Mesenchymal stem cell (in vitro differentiated cells and primary cell): Measurements from ENCODE around the gene LRRC39.

Source experiments
- DNase-seq: peaks from one replicate; pipeline ENCODE4 v3.0.0-alpha.2; 2013
- H2AFZ ChIP-seq: one replicate; pipeline ENCODE4 v1.6.1; 2013; ENCODE audit warnings: low read depth, mild to moderate bottlenecking, control low read depth, inconsistent platforms, low read length, moderate library complexity
- H2AK5ac ChIP-seq: 2 replicates; pipeline ENCODE4 v1.6.1; 2013; ENCODE audit warnings: low read length, moderate library complexity, mild to moderate bottlenecking, inconsistent platforms; ENCODE audit not compliant: severe bottlenecking
- H2BK120ac ChIP-seq: one replicate; pipeline ENCODE4 v1.6.1; 2013; ENCODE audit warnings: low read depth, mild to moderate bottlenecking, inconsistent platforms, low read length, moderate library complexity
- H2BK12ac ChIP-seq, 2 experiments: one replicate each; pipeline ENCODE4 v1.6.1; 2013; ENCODE audit warnings: inconsistent platforms in 2 of 2, low read length in 2 of 2, mild to moderate bottlenecking in 2 of 2, moderate library complexity in 2 of 2, control low read depth in 1 of 2
- H2BK15ac ChIP-seq: one replicate; pipeline ENCODE4 v1.6.1; 2013; ENCODE audit warnings: mild to moderate bottlenecking, low read depth, inconsistent platforms; ENCODE audit not compliant: poor library complexity, severe bottlenecking
- H2BK5ac ChIP-seq: 2 replicates; pipeline ENCODE4 v1.6.1; 2013; ENCODE audit warnings: low read depth, mild to moderate bottlenecking, low read length, control low read depth, inconsistent platforms; ENCODE audit not compliant: poor library complexity, severe bottlenecking
- H3K14ac ChIP-seq, 2 experiments: one replicate each; pipeline ENCODE4 v1.6.1; 2013; ENCODE audit warnings: inconsistent platforms in 2 of 2, low read length in 2 of 2, control low read depth in 1 of 2, mild to moderate bottlenecking in 1 of 2, moderate library complexity in 1 of 2
- H3K18ac ChIP-seq, 2 experiments: one replicate each; pipeline ENCODE4 v1.6.1; 2013; ENCODE audit warnings: inconsistent platforms in 2 of 2, low read length in 2 of 2, control low read depth in 1 of 2, low read depth in 1 of 2, mild to moderate bottlenecking in 1 of 2
- H3K23ac ChIP-seq, 2 experiments: one replicate each; pipeline ENCODE4 v1.6.1; 2013; ENCODE audit warnings: inconsistent platforms in 2 of 2, low read length in 2 of 2, mild to moderate bottlenecking in 2 of 2, moderate library complexity in 2 of 2, control low read depth in 1 of 2
- H3K27ac ChIP-seq: 2 replicates; pipeline ENCODE4 v1.5.1; 2013; ENCODE audit warnings: mild to moderate bottlenecking, moderate library complexity, low read length, control low read depth, inconsistent platforms; ENCODE audit not compliant: poor library complexity, severe bottlenecking
- H3K27me3 ChIP-seq, 2 experiments: 2 replicates each; pipeline versions ENCODE4 v1.6.1 to v1.7.0; 2013; ENCODE audit warnings: low read length in 2 of 2, mild to moderate bottlenecking in 2 of 2, moderate library complexity in 2 of 2, control low read depth in 1 of 2, inconsistent platforms in 1 of 2; ENCODE audit not compliant: control insufficient read depth in 1 of 2, insufficient read depth in 1 of 2
- H3K36me3 ChIP-seq, 2 experiments: 2 replicates each; pipeline versions ENCODE4 v1.6.1 to v1.7.0; 2013; ENCODE audit warnings: low read length in 2 of 2, control low read depth in 1 of 2, inconsistent platforms in 1 of 2, low read depth in 1 of 2, mild to moderate bottlenecking in 1 of 2; ENCODE audit not compliant: insufficient read depth in 2 of 2, control insufficient read depth in 1 of 2
- H3K4ac ChIP-seq, 2 experiments: one replicate each; pipeline ENCODE4 v1.6.1; 2013; ENCODE audit warnings: inconsistent platforms in 2 of 2, low read length in 2 of 2, mild to moderate bottlenecking in 2 of 2, moderate library complexity in 2 of 2, control low read depth in 1 of 2, low read depth in 1 of 2
- H3K4me1 ChIP-seq: 2 replicates; pipeline ENCODE4 v1.6.1; 2013; ENCODE audit warnings: low read depth, low read length, control low read depth; ENCODE audit not compliant: control insufficient read depth, insufficient read depth
- H3K4me2 ChIP-seq: 2 replicates; pipeline ENCODE4 v1.6.1; 2013; ENCODE audit warnings: low read length, mild to moderate bottlenecking, inconsistent platforms; ENCODE audit not compliant: poor library complexity, severe bottlenecking
- H3K4me3 ChIP-seq, 2 experiments: 2 replicates each; pipeline versions ENCODE4 v1.5.1 to v1.7.0; 2013; ENCODE audit warnings: low read length in 2 of 2, mild to moderate bottlenecking in 2 of 2, control low read depth in 1 of 2, low read depth in 1 of 2; ENCODE audit not compliant: insufficient read depth in 1 of 2
- H3K79me1 ChIP-seq: replicated peaks from 2 replicates; pipeline ENCODE4 v1.6.1; 2013; ENCODE audit warnings: mild to moderate bottlenecking, control low read depth, low read length, inconsistent platforms; ENCODE audit not compliant: poor library complexity, severe bottlenecking
- H3K9ac ChIP-seq: 2 replicates; pipeline ENCODE4 v1.7.0; 2013; ENCODE audit warnings: mild to moderate bottlenecking, low read length, moderate library complexity
- H3K9me3 ChIP-seq: 2 replicates; pipeline ENCODE4 v1.7.0; 2013; ENCODE audit warnings: mild to moderate bottlenecking, low read length; ENCODE audit not compliant: control insufficient read depth
- H4K8ac ChIP-seq: one replicate; pipeline ENCODE4 v1.6.1; 2013; ENCODE audit warnings: inconsistent platforms, mild to moderate bottlenecking, low read length, moderate library complexity
- H4K91ac ChIP-seq: one replicate; pipeline ENCODE4 v1.6.1; 2013; ENCODE audit warnings: mild to moderate bottlenecking, low read length, inconsistent platforms
- WGBS: methylation state at CpG from one replicate; pipeline ENCODE4 v1.1.7; 2013; ENCODE audit warnings: mixed read lengths; 5-methylcytosine and 5-hydroxymethylcytosine counted together

LRRC39 gene

DNA sequence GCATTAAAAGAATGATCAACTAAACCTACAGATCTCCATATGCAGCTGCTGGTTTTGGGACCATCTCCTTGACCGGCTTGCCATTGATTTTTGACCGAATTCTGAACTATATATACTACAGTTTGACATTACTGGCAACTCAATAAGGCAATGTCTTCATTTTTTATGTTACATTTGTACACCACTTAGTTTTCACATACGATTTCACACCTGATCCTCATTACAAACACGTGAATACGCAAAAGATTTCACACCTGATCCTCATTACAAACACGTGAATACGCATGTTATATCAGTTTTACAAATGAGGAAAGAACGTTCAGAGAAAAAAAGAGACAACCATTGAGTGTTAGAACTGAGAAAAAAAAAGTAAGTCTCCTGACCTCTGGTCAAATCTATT lies 46.4 kb downstream of the LRRC39 start:
- Histone ChIP-seq H3K27me3 (no peaks in the 10 kb centered on the region), H3K4me1 (peaks cover 2% of the 10 kb centered on the region), H3K23ac (no peak overlapping the region), H3K36me3 (no peaks in the 10 kb centered on the region), H3K4me3 (peak overlapping the region in 1 of 2 experiments; percentile 94), H2BK12ac (no peak overlapping the region), H3K9me3 (no peaks in the 10 kb centered on the region), H3K4ac (no peak overlapping the region), H2BK120ac (no peak overlapping the region), H2AK5ac (no peak overlapping the region), H3K4me2 (peak overlapping the region; percentile 55), H3K9ac (peak overlapping the region; percentile 91), H3K27ac (no peak overlapping the region), H3K14ac (no peak overlapping the region), H4K8ac (no peak overlapping the region), H3K18ac (no peak overlapping the region), H3K79me1 (peaks cover 19% of the 10 kb centered on the region), H2BK5ac (no peak overlapping the region), H4K91ac (no peak overlapping the region), H2BK15ac (no peak overlapping the region), H2AFZ (no peak overlapping the region)
- no peak for DNase-seq
- 67% methylated on average over 7 of the region's 8 CpGs for WGBS

DNA sequence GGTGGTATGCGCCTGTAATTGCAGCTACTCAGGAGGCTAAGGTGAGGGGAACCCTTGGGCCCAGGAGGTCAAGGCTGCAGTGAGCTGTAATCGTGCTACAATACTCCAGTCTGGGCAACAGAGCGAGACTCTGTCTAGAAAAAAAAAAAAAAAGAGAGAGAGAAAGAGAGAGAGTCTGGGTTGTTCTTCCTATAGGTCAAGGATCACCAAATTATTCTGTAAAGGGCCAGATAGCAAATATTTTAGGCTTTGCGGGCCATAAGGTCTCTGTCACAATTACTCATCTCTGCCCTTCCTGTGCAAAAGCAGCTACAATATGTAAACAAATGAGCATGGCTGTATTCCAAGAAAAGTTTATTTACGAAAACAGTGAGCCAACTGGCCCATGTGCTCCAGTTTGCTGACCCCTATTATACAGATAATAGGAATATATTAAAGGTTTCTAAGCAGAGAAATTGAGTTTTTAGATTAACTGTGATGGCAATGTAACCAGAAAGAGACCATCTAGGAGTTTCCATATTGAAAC lies 47.4 kb downstream of the LRRC39 start:
- no peak overlapping the region for H3K4ac ChIP-seq

DNA sequence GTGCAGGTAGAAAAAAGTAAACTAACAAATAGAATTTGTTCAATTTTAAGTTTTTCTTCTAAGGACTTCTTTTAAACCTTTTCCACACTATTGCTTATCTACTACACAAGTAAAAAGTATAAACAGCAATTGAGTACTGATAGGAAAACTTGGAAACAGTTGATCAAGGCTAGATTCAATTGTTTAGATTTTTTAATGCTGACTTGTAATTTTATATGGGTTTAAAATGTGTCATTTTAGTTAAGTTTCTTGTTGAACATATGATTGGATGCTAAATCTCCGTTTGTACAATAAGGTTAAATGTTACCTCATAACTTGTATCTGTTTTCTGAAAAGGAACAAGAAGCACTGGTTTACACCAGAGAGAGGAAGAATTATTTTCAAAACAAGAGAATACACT lies 50.8 kb downstream of the LRRC39 start:
- H3K9ac ChIP-seq: no peak overlapping the region
- WGBS: 100% methylated on average over 1 of the region's 1 CpG
- H2AK5ac ChIP-seq: no peak overlapping the region
- H3K36me3 ChIP-seq: peaks cover 0 to 2% of the 10 kb centered on the region in 2 experiments
- no peak overlapping the region for H3K14ac ChIP-seq
- H4K91ac ChIP-seq: no peak overlapping the region
- H3K4me3 ChIP-seq: no peak overlapping the region
- H3K79me1 ChIP-seq: peaks cover 19% of the 10 kb centered on the region
- H2BK5ac ChIP-seq: no peak overlapping the region
- H3K4ac ChIP-seq: no peak overlapping the region
- H2BK12ac ChIP-seq: no peak overlapping the region
- no peak overlapping the region for H2BK120ac ChIP-seq
- H3K23ac ChIP-seq: no peak overlapping the region
- no peak overlapping the region for H3K4me2 ChIP-seq
- no peak overlapping the region for H3K18ac ChIP-seq
- no peaks in the 10 kb centered on the region for H3K9me3 ChIP-seq
- H3K27me3 ChIP-seq: no peaks in the 10 kb centered on the region
- H3K4me1 ChIP-seq: no peaks in the 10 kb centered on the region
- H4K8ac ChIP-seq: no peak overlapping the region
- no peak overlapping the region for H2AFZ ChIP-seq
- DNase-seq: no peak
- H3K27ac ChIP-seq: no peak overlapping the region
- no peak overlapping the region for H2BK15ac ChIP-seq

More for the DNA sequence above, 47.4 kb downstream of the LRRC39 start:
- no peak overlapping the region for H2BK15ac ChIP-seq
- no peak overlapping the region for H3K9ac ChIP-seq
- no peaks in the 10 kb centered on the region for H3K27me3 ChIP-seq
- H3K4me3 ChIP-seq: no peak overlapping the region
- no peak overlapping the region for H2BK5ac ChIP-seq
- H3K23ac ChIP-seq: no peak overlapping the region
- no peak overlapping the region for H2AK5ac ChIP-seq
- H3K9me3 ChIP-seq: no peaks in the 10 kb centered on the region
- H3K4me2 ChIP-seq: no peak overlapping the region
- no peak overlapping the region for H3K18ac ChIP-seq
- H4K91ac ChIP-seq: no peak overlapping the region
- H3K4me1 ChIP-seq: peaks cover 2% of the 10 kb centered on the region
- 44% methylated on average over 5 of the region's 5 CpGs for WGBS
- no peak overlapping the region for H3K14ac ChIP-seq
- H4K8ac ChIP-seq: no peak overlapping the region
- H3K79me1 ChIP-seq: peaks cover 22% of the 10 kb centered on the region
- H2AFZ ChIP-seq: no peak overlapping the region
- no peak overlapping the region for H3K27ac ChIP-seq
- peak; percentile 62 for DNase-seq
- H3K36me3 ChIP-seq: no peaks in the 10 kb centered on the region
- no peak overlapping the region for H2BK120ac ChIP-seq
- no peak overlapping the region for H2BK12ac ChIP-seq

DNA sequence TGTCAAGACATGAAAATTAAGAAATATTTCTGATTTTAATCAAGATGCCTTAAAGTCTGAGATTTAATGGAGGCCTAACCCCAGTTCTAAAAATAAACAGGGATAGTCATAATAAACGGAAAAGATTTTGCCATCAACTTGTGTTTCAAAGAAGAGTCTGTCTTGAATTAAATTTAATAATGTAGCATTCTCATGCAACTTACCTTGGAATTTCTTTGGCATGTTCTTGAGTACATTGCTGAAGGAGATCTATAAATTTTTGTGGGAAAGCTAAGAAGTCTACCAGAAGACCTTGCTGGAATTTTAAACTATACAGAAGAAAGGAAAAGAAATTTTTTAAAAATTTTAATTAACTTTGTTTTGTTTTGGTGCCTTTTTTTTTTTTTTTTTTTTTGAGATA lies 55.9 kb downstream of the LRRC39 start:
- Histone ChIP-seq H4K8ac (no peak overlapping the region), H3K4me2 (no peak overlapping the region), H2BK15ac (no peak overlapping the region), H3K79me1 (peaks cover 8% of the 10 kb centered on the region), H3K14ac (no peak overlapping the region), H2BK5ac (no peak overlapping the region), H2AK5ac (no peak overlapping the region), H3K4me1 (no peaks in the 10 kb centered on the region), H3K9ac (no peak overlapping the region), H3K23ac (no peak overlapping the region), H2AFZ (no peak overlapping the region), H3K9me3 (no peaks in the 10 kb centered on the region), H2BK12ac (no peak overlapping the region), H3K4me3 (no peak overlapping the region), H3K4ac (no peak overlapping the region), H2BK120ac (no peak overlapping the region), H3K18ac (no peak overlapping the region), H4K91ac (no peak overlapping the region), H3K36me3 (peaks cover 2 to 9% of the 10 kb centered on the region in 2 experiments), H3K27me3 (no peaks in the 10 kb centered on the region), H3K27ac (no peak overlapping the region)
- 80% methylated on average over 1 of the region's 1 CpG for WGBS
- no peak for DNase-seq
